Lower lobe of right lung (tissue), 2 donors: ENCODE results near the gene MFNG. TPM values are rescaled to one million over a fixed set of nuclear protein-coding genes. Genes with fewer than 3 reads are reported as not detected.
A peak's percentile ranks its signal among the peaks of the same experiment; 100 is the strongest.

Source experiments
- ATAC-seq, 2 donors: fragments of 200-7000 bp; cut with Tn5 transposase; one replicate each; pipeline ENCODE4 v1.9.1; 2020 to 2022; ENCODE audit warnings: mild to moderate bottlenecking in 2 of 2, moderate library complexity in 2 of 2
- DNase-seq: peaks from one replicate; pipeline ENCODE4 v3.0.0-alpha.2; 2020
- H3K27ac ChIP-seq: fragments of 200-600 bp; one replicate; pipeline ENCODE4 v1.8.0; 2022
- H3K27me3 ChIP-seq: fragments of 200-600 bp; one replicate; pipeline ENCODE4 v1.8.0; 2022; ENCODE audit warnings: low read depth
- H3K36me3 ChIP-seq: fragments of 200-600 bp; one replicate; pipeline ENCODE4 v1.8.0; 2022; ENCODE audit warnings: mild to moderate bottlenecking
- H3K4me1 ChIP-seq: fragments of 200-600 bp; one replicate; pipeline ENCODE4 v1.8.0; 2022
- H3K4me3 ChIP-seq: fragments of 200-600 bp; one replicate; pipeline ENCODE4 v1.8.0; 2022; ENCODE audit warnings: mild to moderate bottlenecking
- H3K9me3 ChIP-seq: fragments of 200-600 bp; one replicate; pipeline ENCODE4 v1.8.0; 2022
- CTCF ChIP-seq: fragments of 200-600 bp; IDR thresholded peaks from one replicate; pipeline ENCODE4 v1.8.0; 2022; ENCODE audit warnings: antibody characterized with exemption, mild to moderate bottlenecking
- intact Hi-C: fragments of 100-400 bp; cut with DNase I; formaldehyde crosslinking; loops from one replicate; pipeline ENCODE4 v1.11.0; 2022
- total RNA-seq: library from RNA; stranded (reverse); fragmentation: NEBNext Ultra II Directional; extraction: Animal tissue kit (Norgen Biotek cat#: 25700); gene quantifications from one replicate; pipeline ENCODE4 v1.2.1, GENCODE V29; 2021
- donor health status: DM: no; HTN: yes; CAD: no; lungs with severe emphysema.

MFNG gene
- total RNA-seq, 1 donor from 2014 or later = 71.0 TPM

GRCh38 chr22:37520776-37521191 is 34.6 kb upstream of the MFNG start:
- DNase-seq (no peak), ATAC-seq (no peak)
- H3K4me3 ChIP-seq = no peak overlapping the region
- H3K27ac ChIP-seq = no peak overlapping the region
- H3K27me3 ChIP-seq = peaks cover 22% of the 10 kb centered on the region
- TF ChIP-seq CTCF = no peak
- no peaks in the 10 kb centered on the region for H3K36me3 ChIP-seq
- H3K4me1 ChIP-seq = peaks cover 20% of the 10 kb centered on the region
- H3K9me3 ChIP-seq = no peaks in the 10 kb centered on the region
- intact Hi-C loops = no loop called here

DNA sequence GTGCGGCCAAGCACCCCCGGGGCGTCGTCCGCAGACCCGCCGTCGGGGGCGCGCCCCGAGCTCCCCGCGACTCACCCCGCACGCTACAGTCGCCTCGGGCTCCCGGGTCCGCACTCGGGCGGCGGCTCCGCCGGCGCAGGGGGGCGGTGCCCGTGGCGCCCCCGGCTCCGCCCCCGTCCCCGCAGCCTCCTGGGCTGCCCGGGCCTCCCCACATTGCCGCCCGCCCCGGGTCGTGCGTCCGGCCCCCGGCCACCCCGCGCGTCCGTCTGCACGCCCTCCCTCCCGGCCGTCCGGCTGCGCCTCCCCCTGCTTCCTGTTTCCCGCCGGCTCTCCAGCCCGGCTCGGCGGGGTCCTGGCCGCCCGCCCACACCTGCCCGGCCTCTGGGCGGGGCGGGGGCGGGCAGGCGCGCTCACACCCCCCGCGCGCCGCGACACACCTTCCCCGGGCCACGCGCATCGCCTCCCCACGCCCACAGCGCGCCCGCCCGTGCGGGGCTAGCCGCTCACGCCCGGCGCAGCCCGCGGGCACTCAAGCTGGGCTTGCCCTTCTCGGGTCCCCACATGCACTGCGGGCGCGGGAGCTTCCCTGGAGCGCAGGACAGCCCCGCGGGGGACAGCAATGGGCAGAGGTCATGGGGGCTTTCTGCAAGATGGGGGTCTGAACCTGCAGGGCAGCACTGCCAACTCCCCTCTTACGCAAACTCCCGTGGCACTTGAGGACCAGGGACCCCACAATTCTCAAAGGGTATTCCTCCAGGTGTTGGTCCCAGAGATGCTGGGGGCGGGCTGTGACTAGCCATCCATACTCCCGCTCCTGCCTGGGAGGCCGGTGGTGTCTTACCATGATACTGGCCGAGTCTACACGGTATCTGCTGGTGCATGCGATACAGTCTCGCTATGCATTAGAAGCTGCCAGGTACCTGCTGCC is 33.3 kb upstream of the MFNG start, which contains the start of gene CARD10:
TSS of gene CARD10 (minus strand) at position 148 of the 928 bp plus-strand sequence. CDS start 215 bp downstream, outside the sequence.
- H3K4me3 ChIP-seq = peak within 1 kb of the TSS; percentile 68
- intact Hi-C loops = no loop called here
- no peak for TF ChIP-seq CTCF
- DNase-seq (no peak), ATAC-seq (peak; percentile 69 to 72)
- H3K9me3 ChIP-seq = no peaks in the 10 kb centered on the region
- H3K27ac ChIP-seq = peak within 1 kb of the TSS; percentile 64
- H3K36me3 ChIP-seq = no peaks in the 10 kb centered on the region
- peaks cover 22% of the 10 kb centered on the region for H3K27me3 ChIP-seq
- H3K4me1 ChIP-seq = peaks cover 13% of the 10 kb centered on the region

DNA sequence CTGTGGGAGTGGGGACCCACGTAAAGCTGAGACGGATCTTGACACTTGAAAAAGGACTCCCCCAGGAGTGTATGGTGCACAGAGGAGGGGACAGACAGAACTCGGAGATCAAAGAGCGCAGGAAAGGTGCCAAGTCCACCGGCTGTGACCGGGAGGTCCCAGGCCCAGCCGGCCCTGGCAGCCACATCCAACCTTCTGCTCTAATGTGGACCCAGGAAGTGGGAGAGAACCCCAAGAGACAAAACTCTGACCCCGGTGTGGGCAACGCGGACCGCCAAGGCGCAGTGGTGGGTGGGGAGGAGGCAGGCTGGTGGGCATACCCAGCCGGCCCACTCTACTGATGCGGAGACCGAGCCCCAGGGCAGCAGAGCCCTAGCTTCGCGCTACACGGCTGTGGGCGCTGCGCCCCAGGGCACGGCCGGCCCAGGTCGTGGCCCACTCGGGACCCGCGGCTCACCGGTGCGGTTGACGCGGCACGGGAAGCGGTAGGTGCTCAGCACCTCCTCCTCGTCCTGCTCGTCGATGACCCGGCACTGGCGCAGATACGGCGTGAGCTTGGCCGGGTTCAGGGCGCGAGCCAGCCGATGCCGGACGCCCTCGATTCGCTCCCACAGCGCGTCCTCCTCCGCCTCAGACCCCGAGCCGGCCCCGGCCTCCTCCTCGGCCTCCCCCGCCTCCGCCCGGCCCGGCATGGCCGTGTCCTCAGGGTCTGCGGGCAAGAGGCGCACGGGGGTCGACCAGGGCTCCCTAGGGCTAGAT is 32.5 kb upstream of the MFNG start:
- peaks cover 22% of the 10 kb centered on the region for H3K27me3 ChIP-seq
- peak overlapping the region; percentile 68 for H3K4me3 ChIP-seq
- no peaks in the 10 kb centered on the region for H3K9me3 ChIP-seq
- intact Hi-C loops = no loop called here
- H3K27ac ChIP-seq = peak overlapping the region; percentile 64
- TF ChIP-seq CTCF = no peak
- ATAC-seq (peak; percentile 43 to 47), DNase-seq (no peak)
- H3K36me3 ChIP-seq = no peaks in the 10 kb centered on the region
- peaks cover 13% of the 10 kb centered on the region for H3K4me1 ChIP-seq

DNA sequence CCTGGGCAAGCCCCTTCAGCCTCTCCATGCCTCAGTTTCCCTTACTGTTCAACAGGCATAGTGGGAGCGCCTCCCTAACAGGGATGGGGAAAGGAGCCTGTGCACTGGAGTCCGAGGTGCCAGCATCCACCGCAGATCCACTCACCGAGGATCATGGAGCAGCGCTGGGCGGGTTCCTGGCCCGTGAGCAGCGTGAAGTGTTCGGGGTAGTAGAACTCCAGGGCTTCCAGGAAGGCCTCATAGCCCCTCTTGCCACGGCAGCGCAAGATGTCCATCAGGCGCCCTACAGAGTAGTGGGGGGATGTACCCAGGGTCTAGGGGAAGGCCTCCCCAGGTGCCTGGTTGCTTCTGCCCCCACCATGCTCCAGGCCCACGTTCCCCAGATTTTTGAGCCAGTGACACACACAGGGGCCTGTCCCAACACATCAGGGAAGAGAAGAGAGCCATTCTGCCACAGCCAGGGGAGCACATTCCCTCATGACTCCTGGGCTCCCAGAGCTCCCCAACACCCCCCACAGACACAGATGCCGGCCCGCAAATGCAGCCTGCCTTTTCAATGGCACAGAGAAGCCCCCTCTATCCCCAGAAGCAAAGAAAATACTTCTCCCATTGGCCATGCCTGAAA is 31.8 kb upstream of the MFNG start:
- peak overlapping the region; percentile 68 for H3K4me3 ChIP-seq
- peaks cover 22% of the 10 kb centered on the region for H3K27me3 ChIP-seq
- H3K27ac ChIP-seq = peak overlapping the region; percentile 64
- peaks cover 13% of the 10 kb centered on the region for H3K4me1 ChIP-seq
- TF ChIP-seq CTCF = no peak
- H3K36me3 ChIP-seq = no peaks in the 10 kb centered on the region
- H3K9me3 ChIP-seq = no peaks in the 10 kb centered on the region
- intact Hi-C loops = no loop called here
- no peak for ATAC-seq
- no peak for DNase-seq

GRCh38 chr22:37516456-37516855 is 30.3 kb upstream of the MFNG start:
- no peak for TF ChIP-seq CTCF
- peaks cover 24% of the 10 kb centered on the region for H3K4me1 ChIP-seq

More at GRCh38 chr22:37516456-37516855, 30.3 kb upstream of the MFNG start:
- peaks cover 22% of the 10 kb centered on the region for H3K27me3 ChIP-seq
- ATAC-seq (no peak), DNase-seq (no peak)
- no peak overlapping the region for H3K27ac ChIP-seq
- intact Hi-C loops = no loop called here
- no peaks in the 10 kb centered on the region for H3K36me3 ChIP-seq
- H3K9me3 ChIP-seq = no peaks in the 10 kb centered on the region
- H3K4me3 ChIP-seq = no peak overlapping the region
